Hepatocyte (in vitro differentiated cells): ENCODE results near the gene BACH1. TPM values are rescaled to one million over a fixed set of nuclear protein-coding genes. Genes with fewer than 3 reads are reported as not detected.

Experiments
- DNase-seq: peaks from one replicate; pipeline ENCODE4 v3.0.0-alpha.2; 2016; ENCODE audit warnings: low spot score
- H2AFZ ChIP-seq: fragments of 200-600 bp; sonication (generic); 2 replicates; pipeline ENCODE4 v1.6.0; 2016; ENCODE audit warnings: antibody characterized with exemption, mild to moderate bottlenecking
- H3K27ac ChIP-seq: fragments of 200-600 bp; sonication (generic); 2 replicates; pipeline ENCODE4 v1.5.1; 2016; ENCODE audit warnings: mild to moderate bottlenecking
- H3K27me3 ChIP-seq: fragments of 200-600 bp; sonication (generic); 2 replicates; pipeline ENCODE4 v1.6.1; 2016
- H3K36me3 ChIP-seq: fragments of 200-600 bp; sonication (generic); replicated peaks from 2 replicates; pipeline ENCODE4 v1.5.1; 2016; ENCODE audit warnings: low read depth; ENCODE audit not compliant: insufficient read depth
- H3K4me1 ChIP-seq: fragments of 200-600 bp; sonication (generic); 2 replicates; pipeline ENCODE4 v1.5.1; 2016; ENCODE audit warnings: mild to moderate bottlenecking, moderate library complexity; ENCODE audit not compliant: insufficient read depth
- H3K4me2 ChIP-seq: fragments of 200-600 bp; sonication (generic); 2 replicates; pipeline ENCODE4 v1.6.0; 2016
- H3K4me3 ChIP-seq: fragments of 200-600 bp; sonication (generic); 2 replicates; pipeline ENCODE4 v1.5.1; 2016; ENCODE audit warnings: mild to moderate bottlenecking
- H3K79me2 ChIP-seq: fragments of 200-600 bp; sonication (generic); 2 replicates; pipeline ENCODE4 v1.6.0; 2017; ENCODE audit warnings: mild to moderate bottlenecking
- H3K9me2 ChIP-seq: fragments of 200-600 bp; sonication (generic); replicated peaks from 2 replicates; pipeline ENCODE4 v1.6.0; 2017; ENCODE audit warnings: mild to moderate bottlenecking; ENCODE audit not compliant: insufficient read depth
- H3K9me3 ChIP-seq: fragments of 200-600 bp; sonication (generic); 2 replicates; pipeline ENCODE4 v1.5.1; 2016; ENCODE audit warnings: low read depth, mild to moderate bottlenecking
- H4K20me1 ChIP-seq: fragments of 200-600 bp; sonication (generic); 2 replicates; pipeline ENCODE4 v1.6.0; 2016; ENCODE audit warnings: mild to moderate bottlenecking; ENCODE audit not compliant: insufficient read depth, poor library complexity, severe bottlenecking
- CTCF ChIP-seq: fragments of 200-600 bp; sonication (generic); IDR thresholded peaks from 2 replicates; pipeline ENCODE4 v1.5.1; 2016; ENCODE audit warnings: antibody characterized with exemption, mild to moderate bottlenecking; ENCODE audit not compliant: poor library complexity
- EZH2 ChIP-seq: fragments of 200-600 bp; sonication (generic); IDR thresholded peaks from 2 replicates; pipeline ENCODE4 v1.6.1; 2016; ENCODE audit warnings: antibody characterized with exemption, mild to moderate bottlenecking, borderline replicate concordance
- EZH2phosphoT487 ChIP-seq: fragments of 200-600 bp; sonication (generic); IDR thresholded peaks from one replicate; pipeline ENCODE4 v1.6.1; 2018; ENCODE audit warnings: antibody characterized with exemption, mild to moderate bottlenecking, low read depth, moderate library complexity; ENCODE audit not compliant: unreplicated experiment, severe bottlenecking
- WGBS: methylation state at CpG from one replicate; pipeline ENCODE4 v1.1.6; 2016; ENCODE audit warnings: low lambda C conversion rate; ENCODE audit errors: missing lambda C conversion rate; 5-methylcytosine and 5-hydroxymethylcytosine counted together
- polyA plus RNA-seq: library from polyadenylated mRNA; unstranded; fragments of >200 nt; fragmentation: Nextera tagmentation; extraction: Ambion mirVana; gene quantifications from 2 replicates; pipeline ENCODE4 v1.2.1, GENCODE V29; 2016
- total RNA-seq: library from RNA; depleted of rRNA; stranded (reverse); fragments of >200 nt; gene quantifications from 2 replicates; pipeline ENCODE4 v1.2.3, GENCODE V29; 2014

The BACH1 gene
- total and polyA plus RNA-seq, 2 experiments from 2014 or later: 19.7 to 79.8 TPM

GRCh38 chr21:29333406-29333805, 34.7 kb downstream of the BACH1 start:
- H3K27ac ChIP-seq: peak overlapping the region; percentile 5
- H3K9me3 ChIP-seq: no peaks in the 10 kb centered on the region
- no peaks in the 10 kb centered on the region for H3K36me3 ChIP-seq
- no peaks in the 10 kb centered on the region for H3K4me1 ChIP-seq
- TF ChIP-seq EZH2 (no peak), CTCF (no peak), EZH2phosphoT487 (no peak)
- no peak overlapping the region for H3K4me2 ChIP-seq
- peaks cover 13% of the 10 kb centered on the region for H4K20me1 ChIP-seq
- peaks cover 86% of the 10 kb centered on the region for H3K79me2 ChIP-seq
- no peaks in the 10 kb centered on the region for H3K9me2 ChIP-seq
- no peak for DNase-seq
- no peaks in the 10 kb centered on the region for H3K27me3 ChIP-seq
- WGBS: 97% methylated on average over 1 of the region's 1 CpG
- no peak overlapping the region for H3K4me3 ChIP-seq
- H2AFZ ChIP-seq: no peak overlapping the region

GRCh38 chr21:29334717-29335428, 36.2 kb downstream of the BACH1 start:
- H3K4me1 ChIP-seq: peaks cover 2% of the 10 kb centered on the region
- no peak for TF ChIP-seq EZH2phosphoT487
- no peak for TF ChIP-seq CTCF
- TF ChIP-seq EZH2: no peak
- H3K27ac ChIP-seq: no peak overlapping the region
- no peaks in the 10 kb centered on the region for H3K9me3 ChIP-seq
- H2AFZ ChIP-seq: no peak overlapping the region
- 93% methylated on average over 11 of the region's 11 CpGs for WGBS
- H3K36me3 ChIP-seq: no peaks in the 10 kb centered on the region
- peaks cover 25% of the 10 kb centered on the region for H4K20me1 ChIP-seq
- no peaks in the 10 kb centered on the region for H3K9me2 ChIP-seq
- H3K4me2 ChIP-seq: no peak overlapping the region
- H3K4me3 ChIP-seq: no peak overlapping the region
- H3K27me3 ChIP-seq: no peaks in the 10 kb centered on the region
- peaks cover 90% of the 10 kb centered on the region for H3K79me2 ChIP-seq
- DNase-seq: no peak

GRCh38 chr21:29335720-29336119, 37.0 kb downstream of the BACH1 start:
- peaks cover 5% of the 10 kb centered on the region for H3K4me1 ChIP-seq
- H3K4me3 ChIP-seq: no peak overlapping the region
- H3K9me3 ChIP-seq: no peaks in the 10 kb centered on the region
- H3K27ac ChIP-seq: no peak overlapping the region
- peaks cover 87% of the 10 kb centered on the region for H3K79me2 ChIP-seq
- no peak for TF ChIP-seq EZH2phosphoT487
- TF ChIP-seq EZH2: no peak
- no peak for TF ChIP-seq CTCF
- H3K9me2 ChIP-seq: no peaks in the 10 kb centered on the region
- peaks cover 27% of the 10 kb centered on the region for H4K20me1 ChIP-seq
- H3K27me3 ChIP-seq: no peaks in the 10 kb centered on the region
- DNase-seq: no peak
- 83% methylated on average over 3 of the region's 3 CpGs for WGBS
- no peak overlapping the region for H3K4me2 ChIP-seq
- H3K36me3 ChIP-seq: no peaks in the 10 kb centered on the region
- no peak overlapping the region for H2AFZ ChIP-seq
